SKM-1 (cell line): ENCODE data around the gene PPP1R13L.

ENCODE experiments used
- DNase-seq: peaks from one replicate; lab custom pipeline; 2025; ENCODE audit not compliant: unreplicated experiment; lab: John Stamatoyannopoulos, UW

The PPP1R13L gene

GRCh38 chr19:45368737-45369340, 36.0 kb downstream of the PPP1R13L start:
- no peak for DNase-seq

- no peak for DNase-seq
These were observed 36.7 kb downstream of the PPP1R13L start for GRCh38 chr19:45368127-45368526.

GRCh38 chr19:45364696-45365095, 40.2 kb downstream of the PPP1R13L start:
- no peak for DNase-seq

- DNase-seq: no peak
These were observed 40.9 kb downstream of the PPP1R13L start for GRCh38 chr19:45363861-45364459.

GRCh38 chr19:45362291-45362690, 42.6 kb downstream of the PPP1R13L start:
- no peak for DNase-seq

- no peak for DNase-seq
These were observed 43.3 kb downstream of the PPP1R13L start for GRCh38 chr19:45361608-45362007.

GRCh38 chr19:45358213-45358792, 46.6 kb downstream of the PPP1R13L start:
- DNase-seq: no peak

GRCh38 chr19:45357445-45357783, 47.5 kb downstream of the PPP1R13L start:
- no peak for DNase-seq

GRCh38 chr19:45356760-45357444, 48.0 kb downstream of the PPP1R13L start:
- no peak for DNase-seq

GRCh38 chr19:45355910-45356309, 49.0 kb downstream of the PPP1R13L start:
- DNase-seq: no peak

- DNase-seq: no peak
These were observed 49.5 kb downstream of the PPP1R13L start for GRCh38 chr19:45355402-45355801.

- no peak for DNase-seq
These were observed 50.5 kb downstream of the PPP1R13L start for GRCh38 chr19:45354241-45354842.

- DNase-seq: no peak
These were observed 51.7 kb downstream of the PPP1R13L start for GRCh38 chr19:45352914-45353796.

GRCh38 chr19:45352471-45352870, 52.4 kb downstream of the PPP1R13L start:
- DNase-seq: no peak

GRCh38 chr19:45352062-45352461, 52.8 kb downstream of the PPP1R13L start:
- no peak for DNase-seq

GRCh38 chr19:45351401-45351952, 53.4 kb downstream of the PPP1R13L start:
- no peak for DNase-seq

- no peak for DNase-seq
These were observed 54.3 kb downstream of the PPP1R13L start for GRCh38 chr19:45350477-45351058.

- no peak for DNase-seq
These were observed 55.4 kb downstream of the PPP1R13L start for GRCh38 chr19:45349430-45349941.

- DNase-seq: no peak
These were observed 55.8 kb downstream of the PPP1R13L start for GRCh38 chr19:45349126-45349415.
